GM12878 (cell line): ENCODE data around the gene TRIM8. TPM values are rescaled to one million over a fixed set of nuclear protein-coding genes. Genes with fewer than 3 reads are reported as not detected.

ENCODE experiments used
- ASH2L ChIP-seq: fragments of 300-600, 200-600 bp; sonication (generic); IDR thresholded peaks from 2 replicates; pipeline ENCODE4 v1.6.1; 2017; ENCODE audit warnings: low read depth, mild to moderate bottlenecking, borderline replicate concordance
- ATF3 ChIP-seq: IDR thresholded peaks from 2 replicates; pipeline ENCODE4 v1.6.1; 2011; ENCODE audit warnings: low read depth, mild to moderate bottlenecking, low read length, moderate library complexity, borderline replicate concordance; ENCODE audit errors: extremely low read depth
- FOXM1 ChIP-seq: IDR thresholded peaks from 2 replicates; pipeline ENCODE4 v1.6.1; 2012; ENCODE audit warnings: low read depth, mild to moderate bottlenecking, inconsistent platforms, low read length, moderate library complexity
- GABPA ChIP-seq: IDR thresholded peaks from 2 replicates; pipeline ENCODE4 v1.6.1; 2014; ENCODE audit warnings: antibody characterized with exemption, low read depth, mild to moderate bottlenecking, inconsistent platforms
- HCFC1 ChIP-seq: fragments of 150-350 bp; IDR thresholded peaks from 2 replicates; pipeline ENCODE4 v1.6.1; 2014; ENCODE audit warnings: low read length
- IRF5 ChIP-seq: fragments of 450-650 bp; IDR thresholded peaks from 2 replicates; pipeline ENCODE4 v1.6.1; 2017; ENCODE audit warnings: borderline replicate concordance
- MLLT1 ChIP-seq: fragments of 450-650 bp; IDR thresholded peaks from 2 replicates; pipeline ENCODE4 v1.6.1; 2016; ENCODE audit warnings: mild to moderate bottlenecking
- MTA2 ChIP-seq: fragments of 450-650 bp; IDR thresholded peaks from 2 replicates; pipeline ENCODE4 v1.6.1; 2016; ENCODE audit warnings: low read depth, mild to moderate bottlenecking, moderate library complexity
- MYB ChIP-seq: fragments of 150-350 bp; IDR thresholded peaks from 2 replicates; pipeline ENCODE4 v1.6.1; 2014; ENCODE audit warnings: mild to moderate bottlenecking, low read depth, low read length, borderline replicate concordance
- NFXL1 ChIP-seq: fragments of 450-650 bp; IDR thresholded peaks from 2 replicates; pipeline ENCODE4 v1.6.1; 2017; ENCODE audit warnings: antibody characterized with exemption, mild to moderate bottlenecking, borderline replicate concordance
- NFYB ChIP-seq: IDR thresholded peaks from 2 replicates; pipeline ENCODE4 v1.6.1; 2011; ENCODE audit warnings: low read depth, mild to moderate bottlenecking, low read length, improper control_type of control experiment, moderate library complexity; ENCODE audit not compliant: insufficient read depth
- PAX5 ChIP-seq: IDR thresholded peaks from 2 replicates; pipeline ENCODE4 v1.6.1; 2011; ENCODE audit warnings: low read depth, low read length, borderline replicate concordance
- PAX8 ChIP-seq: fragments of 450-650 bp; IDR thresholded peaks from 2 replicates; pipeline ENCODE4 v1.6.1; 2017; ENCODE audit warnings: mild to moderate bottlenecking, moderate library complexity
- PRDM15 ChIP-seq: fragments of 450-650 bp; formaldehyde crosslinking; IDR thresholded peaks from 2 replicates; pipeline ENCODE4 v1.4.0; 2020; ENCODE audit warnings: mild to moderate bottlenecking, moderate library complexity
- RAD21 ChIP-seq: IDR thresholded peaks from 2 replicates; pipeline ENCODE4 v1.6.1; 2011; ENCODE audit warnings: mild to moderate bottlenecking, low read depth, low read length, moderate library complexity; ENCODE audit not compliant: insufficient read depth
- RB1 ChIP-seq: fragments of 450-650 bp; formaldehyde crosslinking; IDR thresholded peaks from 2 replicates; pipeline ENCODE4 v1.6.1; 2017; ENCODE audit warnings: mild to moderate bottlenecking, borderline replicate concordance
- RELA ChIP-seq: fragments of 450-650 bp; IDR thresholded peaks from 2 replicates; pipeline ENCODE4 v1.8.0; 2014; ENCODE audit warnings: borderline replicate concordance; ENCODE audit not compliant: partially characterized antibody
- RFX5 ChIP-seq: IDR thresholded peaks from 2 replicates; pipeline ENCODE4 v1.6.1; 2011; ENCODE audit warnings: low read depth, low read length, improper control_type of control experiment
- SIX5 ChIP-seq: IDR thresholded peaks from 2 replicates; pipeline ENCODE4 v1.6.1; 2011; ENCODE audit warnings: mild to moderate bottlenecking, low read depth, low read length, moderate library complexity; ENCODE audit not compliant: severe bottlenecking
- SMARCA5 ChIP-seq: fragments of 450-650 bp; IDR thresholded peaks from 2 replicates; pipeline ENCODE4 v1.6.1; 2017; ENCODE audit warnings: mild to moderate bottlenecking
- SREBF2 ChIP-seq: IDR thresholded peaks from 2 replicates; pipeline ENCODE4 v1.6.1; 2012; ENCODE audit warnings: mild to moderate bottlenecking, low read length
- TCF12 ChIP-seq: IDR thresholded peaks from 2 replicates; pipeline ENCODE4 v1.6.1; 2011; ENCODE audit warnings: low read depth, mild to moderate bottlenecking, low read length
- ZBED1 ChIP-seq: IDR thresholded peaks from 2 replicates; pipeline ENCODE4 v1.6.1; 2016; ENCODE audit warnings: borderline replicate concordance
- ZNF384 ChIP-seq: IDR thresholded peaks from 2 replicates; pipeline ENCODE4 v1.6.1; 2012; ENCODE audit warnings: low read depth, mild to moderate bottlenecking, low read length, improper control_type of control experiment, borderline replicate concordance
- polyA plus RNA-seq, 11 experiments: library from polyadenylated mRNA; depleted of rRNA in 4 of 11; unstranded in 6 of 11; stranded (reverse) in 5 of 11; fragments of >200 nt; fragmentation: Nextera tagmentation in 4 of 11; fragmentation: Illumina TruSeq in 1 of 11; extraction: Ambion mirVana in 4 of 11; extraction: Trizol in 1 of 11; gene quantifications; 1 replicate in 1 of 11; 2 replicates in 10 of 11; pipeline versions ENCODE4 v1.2.1 to v1.2.3, GENCODE V29; 2011 to 2016; ENCODE audit warnings: inconsistent platforms in 2 of 11, missing spikeins in 2 of 11, low read depth in 1 of 11
- total RNA-seq, 4 experiments: library from RNA; depleted of rRNA in 3 of 4; stranded (reverse); fragments of >200 nt in 3 of 4; fragmentation: Illumina TruSeq in 1 of 4; extraction: Trizol in 1 of 4; gene quantifications; 2 replicates each; pipeline versions ENCODE4 v1.2.1 to v1.2.3, GENCODE V29; 2013 to 2021

Gene TRIM8
- total and polyA plus RNA-seq, 10 of the 15 experiments (the other 5 are each of a cell fraction or from before 2014, with no cell fraction given): 7.9 to 53.2 (median 24.6) TPM

- peak; percentile 76 for TF ChIP-seq MLLT1
- no peak for TF ChIP-seq SMARCA5
- TF ChIP-seq RELA: no peak
- TF ChIP-seq FOXM1: no peak
- TF ChIP-seq NFYB: peak; percentile 62; the same call in 1 of the 2 replicates
- 0 out of 2 replicates have a peak, but pooled peaks have one; percentile 32 for TF ChIP-seq PAX5
- no peak for TF ChIP-seq MYB
- TF ChIP-seq RAD21: no peak
- TF ChIP-seq RFX5: no peak
- no peak for TF ChIP-seq ZNF384
- no peak for TF ChIP-seq NFXL1
- no peak for TF ChIP-seq PRDM15 (CRISPR knock-in tag)
- TF ChIP-seq IRF5: no peak
- no peak for TF ChIP-seq PAX8
- no peak for TF ChIP-seq ASH2L
- peak; percentile 21; the same call in 1 of the 2 replicates for TF ChIP-seq ZBED1
- peak; percentile 74 for TF ChIP-seq MTA2
- no peak for TF ChIP-seq GABPA
- no peak for TF ChIP-seq SREBF2
- TF ChIP-seq ATF3: no peak
- peak; percentile 94 for TF ChIP-seq TCF12
- no peak; the same call in 1 of the 2 replicates for TF ChIP-seq RB1
- TF ChIP-seq HCFC1: no peak
- no peak for TF ChIP-seq SIX5
These were observed 1.7 kb downstream of the TRIM8 start (continued) for GRCh38 chr10:102645741-102646609.
